BE2C (cell line): ENCODE data around the gene MARCOL.

ENCODE experiments used
- DNase-seq: peaks from one replicate; pipeline ENCODE4 v3.0.0-alpha.2; 2020
- H3K27me3 ChIP-seq: fragments of 250-450 bp; sonication (Bioruptor Pico); 2 replicates; pipeline ENCODE4 v1.5.1; 2020; ENCODE audit warnings: mild to moderate bottlenecking
- H3K36me3 ChIP-seq: fragments of 250-450 bp; sonication (Bioruptor Pico); 2 replicates; pipeline ENCODE4 v1.5.1; 2020; ENCODE audit warnings: mild to moderate bottlenecking
- H3K4me1 ChIP-seq: fragments of 250-450 bp; sonication (Bioruptor Pico); 2 replicates; pipeline ENCODE4 v1.5.1; 2020
- H3K4me3 ChIP-seq: 2 replicates; pipeline ENCODE4 v1.5.1; 2011; ENCODE audit warnings: low read depth, low read length
- H3K9me3 ChIP-seq: fragments of 250-450 bp; sonication (Bioruptor Pico); 2 replicates; pipeline ENCODE4 v1.5.1; 2020
- CTCF ChIP-seq: IDR thresholded peaks from 2 replicates; pipeline ENCODE4 v1.5.1; 2012; ENCODE audit warnings: mild to moderate bottlenecking, low read depth, low read length

MARCOL gene

DNA sequence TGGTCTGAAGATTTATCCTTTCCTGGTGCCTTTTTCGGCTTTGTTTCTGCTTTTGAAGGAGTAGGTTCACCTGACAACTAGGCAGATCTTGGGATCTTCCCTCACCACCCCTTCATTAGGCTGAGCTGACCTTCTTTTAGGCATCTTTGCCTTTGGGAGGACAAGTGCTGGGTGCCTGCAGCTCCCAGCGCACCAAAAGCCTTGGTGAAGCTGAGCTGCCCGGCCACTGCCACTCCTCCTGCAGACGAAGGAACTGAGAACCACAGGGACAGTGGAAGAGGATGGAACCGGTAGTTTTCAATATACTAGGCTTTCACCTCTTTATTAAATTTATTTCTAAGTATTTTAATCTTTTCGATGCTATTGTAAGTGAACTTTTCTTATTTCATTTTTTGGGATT, 16.8 kb upstream of the MARCOL start:
- DNase-seq, result no peak
- no peak overlapping the region for H3K4me3 ChIP-seq
- no peak for TF ChIP-seq CTCF

DNA sequence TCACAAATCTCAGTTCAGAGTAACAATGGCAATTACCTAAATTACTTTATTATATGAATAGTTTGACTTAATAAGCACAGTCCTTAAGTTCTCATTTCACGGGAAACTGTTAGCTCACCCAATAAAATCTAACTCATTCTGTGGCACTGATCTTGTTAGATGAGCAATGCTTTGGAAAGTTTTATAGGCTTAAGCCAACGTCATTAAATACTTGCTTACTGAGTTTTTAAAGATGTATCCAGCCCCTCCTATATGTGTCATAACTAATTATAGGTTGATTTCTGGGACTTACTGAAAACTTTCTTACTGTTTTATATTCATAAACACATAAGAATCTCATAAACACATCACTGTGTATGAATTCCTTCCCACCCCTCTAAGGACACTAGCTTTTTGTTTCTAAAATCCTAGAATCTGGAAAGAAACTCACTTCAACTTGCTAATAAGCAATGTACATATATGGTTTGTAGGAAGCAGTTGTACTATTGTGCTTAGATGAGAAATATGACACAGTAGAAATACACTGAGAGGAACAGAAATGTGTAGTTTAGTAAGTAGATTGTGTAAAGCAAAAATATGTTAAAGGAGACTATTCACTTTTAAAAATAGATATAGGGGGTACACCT, 14.1 kb upstream of the MARCOL start:
- no peaks in the 10 kb centered on the region for H3K27me3 ChIP-seq
- TF ChIP-seq CTCF, result no peak
- no peaks in the 10 kb centered on the region for H3K4me1 ChIP-seq
- H3K9me3 ChIP-seq, result no peaks in the 10 kb centered on the region
- no peak for DNase-seq
- H3K4me3 ChIP-seq, result no peak overlapping the region
- no peaks in the 10 kb centered on the region; the same call in 1 of the 2 replicates for H3K36me3 ChIP-seq

More for the DNA sequence above, 16.8 kb upstream of the MARCOL start:
- H3K27me3 ChIP-seq, result no peaks in the 10 kb centered on the region
- no peaks in the 10 kb centered on the region for H3K4me1 ChIP-seq
- H3K36me3 ChIP-seq, result no peaks in the 10 kb centered on the region
- no peaks in the 10 kb centered on the region for H3K9me3 ChIP-seq

- H3K27me3 ChIP-seq, result no peaks in the 10 kb centered on the region
- H3K36me3 ChIP-seq, result no peaks in the 10 kb centered on the region; the same call in 1 of the 2 replicates
- H3K9me3 ChIP-seq, result no peaks in the 10 kb centered on the region
- DNase-seq, result no peak
- H3K4me3 ChIP-seq, result no peak overlapping the region
- no peaks in the 10 kb centered on the region for H3K4me1 ChIP-seq
- no peak for TF ChIP-seq CTCF
These were observed 9.8 kb upstream of the MARCOL start for GRCh38 chr5:148228392-148228984.

DNA sequence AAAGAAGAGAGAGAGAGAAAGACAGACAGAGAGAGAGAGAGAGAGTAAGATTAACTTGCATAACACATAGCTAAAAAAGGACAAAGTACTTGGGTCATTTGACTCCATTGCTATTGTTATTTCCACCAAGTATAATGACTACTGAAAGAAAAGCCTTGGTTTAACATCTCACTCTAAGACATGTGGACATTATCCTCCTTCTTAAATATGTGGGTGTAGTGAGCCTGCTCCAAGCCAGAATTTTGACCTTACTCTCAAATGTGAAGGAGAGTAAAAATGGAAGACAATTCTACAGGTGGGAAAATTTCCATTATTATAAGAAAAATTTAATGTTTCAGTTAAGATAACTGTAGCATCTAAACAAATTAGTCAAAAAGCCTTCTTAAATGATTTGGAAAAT, 8.5 kb upstream of the MARCOL start:
- no peak for TF ChIP-seq CTCF
- no peak overlapping the region for H3K4me3 ChIP-seq
- H3K9me3 ChIP-seq, result no peaks in the 10 kb centered on the region

GRCh38 chr5:148230240-148230639, 8.1 kb upstream of the MARCOL start:
- TF ChIP-seq CTCF, result no peak
- Histone ChIP-seq H3K4me1 (no peaks in the 10 kb centered on the region), H3K4me3 (no peak overlapping the region), H3K36me3 (no peaks in the 10 kb centered on the region; the same call in 1 of the 2 replicates), H3K9me3 (no peaks in the 10 kb centered on the region), H3K27me3 (no peaks in the 10 kb centered on the region)
- DNase-seq, result no peak

More for the DNA sequence above, 8.5 kb upstream of the MARCOL start:
- Histone ChIP-seq H3K4me1 (no peaks in the 10 kb centered on the region), H3K27me3 (no peaks in the 10 kb centered on the region), H3K36me3 (no peaks in the 10 kb centered on the region; the same call in 1 of the 2 replicates)
- DNase-seq, result no peak

- no peak for TF ChIP-seq CTCF
- DNase-seq, result no peak
- no peaks in the 10 kb centered on the region for H3K36me3 ChIP-seq
- peaks cover 5% of the 10 kb centered on the region; the same call in 1 of the 2 replicates for H3K27me3 ChIP-seq
- H3K9me3 ChIP-seq, result no peaks in the 10 kb centered on the region
- no peaks in the 10 kb centered on the region for H3K4me1 ChIP-seq
- no peak overlapping the region for H3K4me3 ChIP-seq
These were observed 424 bp upstream of the MARCOL start for GRCh38 chr5:148237785-148238417.
